Fibroblast of villous mesenchyme (primary cell): ENCODE data around the gene CDC14A. TPM values are rescaled to one million over a fixed set of nuclear protein-coding genes. Genes with fewer than 3 reads are reported as not detected.

Experiments used
- DNase-seq: peaks from one replicate; pipeline ENCODE4 v3.0.0-alpha.2; 2010; ENCODE audit warnings: low read depth
- H3K4me3 ChIP-seq: 2 replicates; pipeline ENCODE4 v1.5.1; 2011; ENCODE audit warnings: low read depth, mild to moderate bottlenecking, low read length
- CTCF ChIP-seq: IDR thresholded peaks from 2 replicates; pipeline ENCODE4 v1.5.1; 2012; ENCODE audit warnings: low read depth, mild to moderate bottlenecking, low read length; ENCODE audit not compliant: insufficient read depth
- total RNA-seq: library from RNA; depleted of rRNA; stranded (reverse); fragments of >200 nt; gene quantifications from 2 replicates; pipeline ENCODE4 v1.2.3, GENCODE V29; 2012

The CDC14A gene
- total RNA-seq, 1 donor = 5.2 TPM

- TF ChIP-seq CTCF = peak; percentile 43
- peak; percentile 12 for DNase-seq
- H3K4me3 ChIP-seq = no peak overlapping the region
Measured at GRCh38 chr1:100455478-100456072, 103.3 kb downstream of the CDC14A start.

- TF ChIP-seq CTCF = no peak
- no peak for DNase-seq
Measured at GRCh38 chr1:100456880-100457279, 104.6 kb downstream of the CDC14A start.

GRCh38 chr1:100457683-100458082 lies 105.4 kb downstream of the CDC14A start:
- no peak overlapping the region for H3K4me3 ChIP-seq
- TF ChIP-seq CTCF = no peak
- DNase-seq = no peak

More at GRCh38 chr1:100456880-100457279, 104.6 kb downstream of the CDC14A start:
- no peak overlapping the region for H3K4me3 ChIP-seq

- H3K4me3 ChIP-seq = no peak overlapping the region
- no peak for DNase-seq
- no peak for TF ChIP-seq CTCF
Measured at GRCh38 chr1:100458661-100459357, 106.5 kb downstream of the CDC14A start.

- peak; percentile 84 for DNase-seq
- TF ChIP-seq CTCF = peak; percentile 94
- H3K4me3 ChIP-seq = no peak overlapping the region
Measured at GRCh38 chr1:100459358-100460114, 107.2 kb downstream of the CDC14A start.

- no peak overlapping the region for H3K4me3 ChIP-seq
- TF ChIP-seq CTCF = no peak
- no peak for DNase-seq
Measured at GRCh38 chr1:100461222-100461621, 108.9 kb downstream of the CDC14A start.
